Liver (tissue), 9 donors: Measurements from ENCODE around the gene KMT2A. TPM values are rescaled to one million over a fixed set of nuclear protein-coding genes. Genes with fewer than 3 reads are reported as not detected.
"Not testable (repeated sequence)": the region's sequence is repeated elsewhere in the genome, so short reads cannot be mapped to it uniquely, and the experiment has no call there.

Source experiments
- DNase-seq: peaks from one replicate; pipeline ENCODE4 v3.0.0-alpha.2; 2017; ENCODE audit warnings: low spot score
- H3K27ac ChIP-seq, 2 donors: one replicate each; pipeline ENCODE4 v1.7.0; 2013; ENCODE audit warnings: inconsistent platforms in 2 of 2, low read length in 2 of 2, control low read depth in 1 of 2, low read depth in 1 of 2, mild to moderate bottlenecking in 1 of 2
- H3K27me3 ChIP-seq, 4 donors: one replicate each; pipeline versions ENCODE4 v1.6.1 to v1.7.0; 2013; ENCODE audit warnings: low read length in 3 of 4, inconsistent platforms in 1 of 4, mild to moderate bottlenecking in 1 of 4, moderate library complexity in 1 of 4; ENCODE audit not compliant: control insufficient read depth in 4 of 4, insufficient read depth in 4 of 4
- H3K36me3 ChIP-seq, 4 donors: one replicate each; pipeline versions ENCODE4 v1.6.1 to v1.7.0; 2013; ENCODE audit warnings: low read length in 3 of 4, mild to moderate bottlenecking in 3 of 4, low read depth in 1 of 4, moderate library complexity in 1 of 4; ENCODE audit not compliant: control insufficient read depth in 4 of 4, insufficient read depth in 3 of 4
- H3K4me1 ChIP-seq, 4 donors: one replicate each; pipeline versions ENCODE4 v1.6.1 to v1.7.0; 2013; ENCODE audit warnings: low read length in 3 of 4, mild to moderate bottlenecking in 3 of 4, moderate library complexity in 1 of 4; ENCODE audit not compliant: control insufficient read depth in 4 of 4, insufficient read depth in 4 of 4
- H3K4me3 ChIP-seq, 3 donors: one replicate each; pipeline versions ENCODE4 v1.6.1 to v1.7.0; 2013; ENCODE audit warnings: low read length in 3 of 3, control low read depth in 1 of 3, low read depth in 1 of 3, mild to moderate bottlenecking in 1 of 3
- H3K9ac ChIP-seq, 2 donors: one replicate each; pipeline ENCODE4 v1.7.0; 2013; ENCODE audit warnings: low read length in 2 of 2, mild to moderate bottlenecking in 2 of 2, moderate library complexity in 2 of 2, control low read depth in 1 of 2, low read depth in 1 of 2
- H3K9me3 ChIP-seq, 4 donors: one replicate each; pipeline versions ENCODE4 v1.6.1 to v1.7.0; 2013; ENCODE audit warnings: low read length in 3 of 4; ENCODE audit not compliant: control insufficient read depth in 4 of 4
- CTCF ChIP-seq: fragments of 150-350 bp; IDR thresholded peaks from 2 replicates; pipeline ENCODE4 v1.5.1; 2017; ENCODE audit warnings: improper control_type of control experiment, low read depth, low read length; ENCODE audit not compliant: missing input control
- EGR1 ChIP-seq, 2 donors: IDR thresholded peaks; 2 replicates each; pipeline ENCODE4 v1.6.1; 2016 to 2018; ENCODE audit warnings: antibody characterized with exemption in 2 of 2, low read depth in 2 of 2
- FOXA1 ChIP-seq: IDR thresholded peaks from 2 replicates; pipeline ENCODE4 v1.6.1; 2016; ENCODE audit warnings: antibody characterized with exemption
- FOXA2 ChIP-seq: IDR thresholded peaks from 2 replicates; pipeline ENCODE4 v1.6.1; 2016; ENCODE audit warnings: antibody characterized with exemption
- GABPA ChIP-seq, 2 donors: IDR thresholded peaks in 1 of 2; conservative IDR thresholded peaks in 1 of 2; 2 replicates each; pipeline ENCODE4 v1.6.1; 2016; ENCODE audit warnings: antibody characterized with exemption in 2 of 2, mild to moderate bottlenecking in 1 of 2, moderate library complexity in 1 of 2
- HNF4A ChIP-seq, 2 donors: conservative IDR thresholded peaks; 2 replicates each; pipeline ENCODE4 v1.6.1; 2016; ENCODE audit warnings: antibody characterized with exemption in 2 of 2, mild to moderate bottlenecking in 2 of 2
- HNF4G ChIP-seq: IDR thresholded peaks from 2 replicates; pipeline ENCODE4 v1.6.1; 2016; ENCODE audit warnings: antibody characterized with exemption
- JUND ChIP-seq, 2 donors: IDR thresholded peaks; 2 replicates each; pipeline ENCODE4 v1.6.1; 2016; ENCODE audit warnings: antibody characterized with exemption in 2 of 2
- MAX ChIP-seq: IDR thresholded peaks from 2 replicates; pipeline ENCODE4 v1.6.1; 2016; ENCODE audit warnings: antibody characterized with exemption
- NR2F2 ChIP-seq: IDR thresholded peaks from 2 replicates; pipeline ENCODE4 v1.6.1; 2016; ENCODE audit warnings: antibody characterized with exemption
- RAD21 ChIP-seq, 2 donors: IDR thresholded peaks; 2 replicates each; pipeline ENCODE4 v1.6.1; 2016; ENCODE audit warnings: antibody characterized with exemption in 2 of 2, mild to moderate bottlenecking in 2 of 2
- RXRA ChIP-seq, 2 donors: IDR thresholded peaks; 2 replicates each; pipeline ENCODE4 v1.6.1; 2017 to 2018; ENCODE audit warnings: antibody characterized with exemption in 2 of 2, mild to moderate bottlenecking in 1 of 2
- SP1 ChIP-seq: IDR thresholded peaks from 2 replicates; pipeline ENCODE4 v1.6.1; 2018; ENCODE audit warnings: antibody characterized with exemption, mild to moderate bottlenecking
- TAF1 ChIP-seq: conservative IDR thresholded peaks from 2 replicates; pipeline ENCODE4 v1.6.1; 2016; ENCODE audit warnings: antibody characterized with exemption, mild to moderate bottlenecking
- YY1 ChIP-seq: IDR thresholded peaks from 2 replicates; pipeline ENCODE4 v1.6.1; 2016; ENCODE audit warnings: antibody characterized with exemption, mild to moderate bottlenecking
- WGBS: extraction: QIAGEN DNeasy Blood & Tissue Kit; methylation state at CpG from one replicate; pipeline ENCODE4 v1.1.7; 2013; 5-methylcytosine and 5-hydroxymethylcytosine counted together
- polyA plus RNA-seq, 2 donors: library from polyadenylated mRNA; stranded (reverse) in 1 of 2; unstranded in 1 of 2; fragments of 200-250 nt in 1 of 2; fragments of >200 nt in 1 of 2; fragmentation: Nextera tagmentation in 1 of 2; extraction: Ambion mirVana in 1 of 2; gene quantifications; one replicate each; pipeline versions ENCODE4 v1.2.1 to v1.2.3, GENCODE V29; 2013 to 2015
- total RNA-seq, 2 donors: library from RNA; depleted of rRNA; stranded (reverse); fragments of >200 nt; gene quantifications; one replicate each; pipeline ENCODE4 v1.2.3, GENCODE V29; 2014
- TF ChIP-seq, protein P1 (sequence below): IDR thresholded peaks from 2 replicates; pipeline ENCODE4 v1.6.1; 2016; ENCODE audit warnings: antibody characterized with exemption, mild to moderate bottlenecking
- TF ChIP-seq, protein P2 (sequence below): IDR thresholded peaks from 2 replicates; pipeline ENCODE4 v1.6.1; 2016; ENCODE audit warnings: antibody characterized with exemption
- TF ChIP-seq, protein P3 (sequence below): IDR thresholded peaks from 2 replicates; pipeline ENCODE4 v1.6.1; 2016; ENCODE audit warnings: antibody characterized with exemption
- donor health status: healthy.
- donor health status: healthy.
- donor health status: healthy.
- donor health status: healthy.
- donor health status: healthy.

The KMT2A gene
- total and polyA plus RNA-seq, 4 donors: 4.3 to 27.9 (median 12.9) TPM

- H3K4me1 ChIP-seq: peaks cover 6 to 33% (median 22%) of the 10 kb centered on the region in 4 donors
- H3K36me3 ChIP-seq, DNase-seq, H3K9ac ChIP-seq, H3K9me3 ChIP-seq, H3K27me3 ChIP-seq: not testable (repeated sequence)
- WGBS: 23% methylated on average over 15 of the region's 15 CpGs
- peak overlapping the region; percentile 97 to 100 for H3K27ac ChIP-seq
- H3K4me3 ChIP-seq: peak overlapping the region; percentile 77 to 99 (median 97)
Observed at GRCh38 chr11:118571701-118572060, 135.4 kb downstream of the KMT2A start.

GRCh38 chr11:118572061-118572980, 136.0 kb downstream of the KMT2A start, which contains the start of gene ARCN1:
Gene ARCN1 (plus strand): TSS chr11:118572409. CDS start chr11:118572548, 139 bp downstream.
- Histone ChIP-seq H3K9me3 (no peaks in the 10 kb centered on the region), H3K27me3 (no peaks in the 10 kb centered on the region), H3K9ac (peak within 1 kb of the TSS; percentile 74 to 99), H3K4me3 (peak within 1 kb of the TSS; percentile 77 to 99 (median 97)), H3K4me1 (peaks cover 6 to 36% (median 24%) of the 10 kb centered on the region in 4 donors), H3K27ac (peak within 1 kb of the TSS; percentile 97 to 100), H3K36me3 (peaks cover 0 to under 1% (median 0%) of the 10 kb centered on the region in 4 donors)
- DNase-seq: peak; percentile 87
- WGBS: under 1% methylated on average over 55 of the region's 55 CpGs
- TF ChIP-seq, protein P1, sequence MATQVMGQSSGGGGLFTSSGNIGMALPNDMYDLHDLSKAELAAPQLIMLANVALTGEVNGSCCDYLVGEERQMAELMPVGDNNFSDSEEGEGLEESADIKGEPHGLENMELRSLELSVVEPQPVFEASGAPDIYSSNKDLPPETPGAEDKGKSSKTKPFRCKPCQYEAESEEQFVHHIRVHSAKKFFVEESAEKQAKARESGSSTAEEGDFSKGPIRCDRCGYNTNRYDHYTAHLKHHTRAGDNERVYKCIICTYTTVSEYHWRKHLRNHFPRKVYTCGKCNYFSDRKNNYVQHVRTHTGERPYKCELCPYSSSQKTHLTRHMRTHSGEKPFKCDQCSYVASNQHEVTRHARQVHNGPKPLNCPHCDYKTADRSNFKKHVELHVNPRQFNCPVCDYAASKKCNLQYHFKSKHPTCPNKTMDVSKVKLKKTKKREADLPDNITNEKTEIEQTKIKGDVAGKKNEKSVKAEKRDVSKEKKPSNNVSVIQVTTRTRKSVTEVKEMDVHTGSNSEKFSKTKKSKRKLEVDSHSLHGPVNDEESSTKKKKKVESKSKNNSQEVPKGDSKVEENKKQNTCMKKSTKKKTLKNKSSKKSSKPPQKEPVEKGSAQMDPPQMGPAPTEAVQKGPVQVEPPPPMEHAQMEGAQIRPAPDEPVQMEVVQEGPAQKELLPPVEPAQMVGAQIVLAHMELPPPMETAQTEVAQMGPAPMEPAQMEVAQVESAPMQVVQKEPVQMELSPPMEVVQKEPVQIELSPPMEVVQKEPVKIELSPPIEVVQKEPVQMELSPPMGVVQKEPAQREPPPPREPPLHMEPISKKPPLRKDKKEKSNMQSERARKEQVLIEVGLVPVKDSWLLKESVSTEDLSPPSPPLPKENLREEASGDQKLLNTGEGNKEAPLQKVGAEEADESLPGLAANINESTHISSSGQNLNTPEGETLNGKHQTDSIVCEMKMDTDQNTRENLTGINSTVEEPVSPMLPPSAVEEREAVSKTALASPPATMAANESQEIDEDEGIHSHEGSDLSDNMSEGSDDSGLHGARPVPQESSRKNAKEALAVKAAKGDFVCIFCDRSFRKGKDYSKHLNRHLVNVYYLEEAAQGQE: no peak
- TF ChIP-seq TAF1 (no peak), JUND (IDR thresholded peaks at IDR 0.05) (no peak), HNF4G (no peak), FOXA2 (no peak), HNF4A (conservative IDR thresholded peaks at IDR 0.05) (peak; percentile 24 to 41), RXRA (IDR thresholded peaks at IDR 0.05) (peak in 1 of 2 donors; percentile 20), EGR1 (IDR thresholded peaks at IDR 0.05; ENCODE audit: low read depth in 2 of 2) (no peak), CTCF (no peak), MAX (no peak), RAD21 (IDR thresholded peaks at IDR 0.05) (no peak), FOXA1 (no peak), NR2F2 (peak; percentile 77), GABPA (IDR thresholded peaks at IDR 0.05 in 1 of 2, conservative IDR thresholded peaks at IDR 0.05 in 1 of 2) (peak in 1 of 2 donors; percentile 66), YY1 (peak; percentile 98), SP1 (no peak)
- TF ChIP-seq, protein P2, sequence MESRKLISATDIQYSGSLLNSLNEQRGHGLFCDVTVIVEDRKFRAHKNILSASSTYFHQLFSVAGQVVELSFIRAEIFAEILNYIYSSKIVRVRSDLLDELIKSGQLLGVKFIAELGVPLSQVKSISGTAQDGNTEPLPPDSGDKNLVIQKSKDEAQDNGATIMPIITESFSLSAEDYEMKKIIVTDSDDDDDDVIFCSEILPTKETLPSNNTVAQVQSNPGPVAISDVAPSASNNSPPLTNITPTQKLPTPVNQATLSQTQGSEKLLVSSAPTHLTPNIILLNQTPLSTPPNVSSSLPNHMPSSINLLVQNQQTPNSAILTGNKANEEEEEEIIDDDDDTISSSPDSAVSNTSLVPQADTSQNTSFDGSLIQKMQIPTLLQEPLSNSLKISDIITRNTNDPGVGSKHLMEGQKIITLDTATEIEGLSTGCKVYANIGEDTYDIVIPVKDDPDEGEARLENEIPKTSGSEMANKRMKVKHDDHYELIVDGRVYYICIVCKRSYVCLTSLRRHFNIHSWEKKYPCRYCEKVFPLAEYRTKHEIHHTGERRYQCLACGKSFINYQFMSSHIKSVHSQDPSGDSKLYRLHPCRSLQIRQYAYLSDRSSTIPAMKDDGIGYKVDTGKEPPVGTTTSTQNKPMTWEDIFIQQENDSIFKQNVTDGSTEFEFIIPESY: no peak
- TF ChIP-seq, protein P3, sequence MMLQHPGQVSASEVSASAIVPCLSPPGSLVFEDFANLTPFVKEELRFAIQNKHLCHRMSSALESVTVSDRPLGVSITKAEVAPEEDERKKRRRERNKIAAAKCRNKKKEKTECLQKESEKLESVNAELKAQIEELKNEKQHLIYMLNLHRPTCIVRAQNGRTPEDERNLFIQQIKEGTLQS: no peak
